H1 (cell line): Measurements from ENCODE around the gene EIF2B1. TPM values are rescaled to one million over a fixed set of nuclear protein-coding genes. Genes with fewer than 3 reads are reported as not detected.

Source experiments
- NRF1 ChIP-seq: IDR thresholded peaks from 2 replicates; pipeline ENCODE4 v1.6.1; 2011; ENCODE audit warnings: mild to moderate bottlenecking, low read depth, low read length, improper control_type of control experiment
- SIX5 ChIP-seq: IDR thresholded peaks from 2 replicates; pipeline ENCODE4 v1.6.1; 2011; ENCODE audit warnings: mild to moderate bottlenecking, low read depth, low read length
- SP2 ChIP-seq: IDR thresholded peaks from 2 replicates; pipeline ENCODE4 v1.6.1; 2012; ENCODE audit warnings: mild to moderate bottlenecking, low read length, inconsistent platforms
- polyA plus RNA-seq, 7 experiments: library from polyadenylated mRNA; depleted of rRNA in 3 of 7; stranded (reverse) in 5 of 7; unstranded in 2 of 7; fragments of >200 nt in 5 of 7; fragments of 200-250 nt in 2 of 7; gene quantifications; 1 replicate in 5 of 7; 2 replicates in 1 of 7; 4 replicates in 1 of 7; pipeline versions ENCODE4 v1.2.1 to v1.2.3, GENCODE V29; 2011 to 2013; ENCODE audit warnings: missing spikeins in 2 of 7, mixed read lengths in 2 of 7
- total RNA-seq: library from RNA; stranded (reverse); fragmentation: NEBNext Ultra II Directional; extraction: Animal tissue kit (Norgen Biotek cat#: 25700); gene quantifications from 2 replicates; pipeline ENCODE4 v1.2.1, GENCODE V29; 2021

EIF2B1 gene
- total and polyA plus RNA-seq, 2 of the 8 experiments (the other 6 are each of a cell fraction or from before 2014, with no cell fraction given) = 24.9 to 49.9 TPM

- TF ChIP-seq SIX5 (no peak), NRF1 (no peak), SP2 (no peak)
- TF ChIP-seq, all 59 proteins: peak for 0
Observed at GRCh38 chr12:123681605-123682004, 48.1 kb upstream of the EIF2B1 start (continued).
